ENCODE measurements around the gene TGFBI. TPM values are rescaled to one million over a fixed set of nuclear protein-coding genes. Genes with fewer than 3 reads are reported as not detected.

The TGFBI gene
- total RNA-seq, 2 donors from 2014 or later, result 17.9 to 41.7 TPM

DNA sequence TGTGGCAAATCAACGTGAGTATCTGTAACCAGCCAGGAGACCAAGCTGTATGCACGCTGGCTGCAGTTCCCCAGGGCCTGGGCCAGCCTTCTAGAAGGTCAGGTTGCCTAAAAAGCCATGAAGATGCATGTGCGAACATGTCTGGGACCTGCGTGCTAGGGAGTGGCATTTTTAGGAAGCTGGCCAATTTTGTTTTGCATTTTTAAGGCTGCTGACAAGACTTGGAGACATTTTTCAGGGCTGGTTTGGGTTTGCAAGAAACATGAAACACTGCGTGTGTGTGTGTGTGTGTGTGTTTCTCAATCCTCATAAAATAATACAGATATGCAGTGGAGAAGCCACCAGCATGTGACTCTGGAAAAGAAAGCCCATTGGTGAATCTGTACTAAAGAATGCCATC lies 5.1 kb downstream of the TGFBI start:
- Histone ChIP-seq H3K36me3 (no peaks in the 10 kb centered on the region), H3K27ac (no peak overlapping the region), H3K4me3 (no peak overlapping the region), H3K27me3 (replicated peaks; ENCODE audit: insufficient read depth) (no peaks in the 10 kb centered on the region), H3K4me1 (replicated peaks) (no peaks in the 10 kb centered on the region), H3K9me3 (no peaks in the 10 kb centered on the region)
- intact Hi-C loops (cut with DNase I), result no loop called here
- peak; percentile 27 for DNase-seq (ENCODE audit: low spot score)
- 52% methylated on average over 5 of the region's 5 CpGs for WGBS
- TF ChIP-seq POLR2AphosphoS5 (IDR thresholded peaks at IDR 0.05) (peak; percentile 5), POLR2A (IDR thresholded peaks at IDR 0.05) (no peak)

DNA sequence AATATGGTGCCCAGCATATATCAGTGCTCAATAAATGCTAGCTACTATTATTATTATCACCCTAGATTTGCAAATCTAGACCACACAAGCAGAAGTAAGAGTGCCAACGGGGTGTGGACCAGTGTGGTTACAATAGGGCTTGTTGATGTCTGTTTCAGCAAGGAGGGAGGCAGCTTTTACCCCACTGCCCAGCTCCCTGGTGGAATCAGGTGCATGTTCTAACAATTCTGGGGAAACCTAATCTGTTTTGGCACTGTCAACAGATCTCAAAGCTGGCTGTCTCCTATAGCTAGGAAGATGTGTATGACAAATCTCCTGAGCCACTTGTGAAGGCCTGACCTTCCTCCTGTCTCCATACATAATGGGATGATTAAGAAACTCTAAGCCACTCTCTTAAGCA lies 5.7 kb downstream of the TGFBI start:
- H3K4me1 ChIP-seq (replicated peaks), result no peaks in the 10 kb centered on the region

DNA sequence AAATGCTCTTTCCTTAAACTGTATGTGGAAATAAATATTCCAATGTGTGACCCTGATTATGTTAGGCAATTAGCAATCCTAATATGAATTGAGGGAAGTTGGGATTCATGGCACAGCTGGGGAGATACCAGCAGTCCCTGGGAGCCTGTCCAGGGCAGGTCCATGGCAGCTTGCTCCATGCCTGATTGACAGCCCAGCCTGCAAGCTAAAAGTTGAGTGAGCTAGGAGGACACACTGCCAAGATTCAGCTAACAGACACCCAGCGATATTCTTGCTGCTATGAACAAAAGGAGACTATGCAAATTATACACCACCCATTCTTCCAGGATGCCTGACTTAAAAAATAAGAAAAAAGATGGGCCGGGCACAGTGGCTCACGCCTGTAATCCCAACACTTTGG lies 6.2 kb downstream of the TGFBI start:
- no peaks in the 10 kb centered on the region for H3K36me3 ChIP-seq
- 71% methylated on average over 3 of the region's 3 CpGs for WGBS
- DNase-seq (ENCODE audit: low spot score), result no peak
- H3K4me3 ChIP-seq, result no peak overlapping the region
- H3K27me3 ChIP-seq (replicated peaks; ENCODE audit: insufficient read depth), result no peaks in the 10 kb centered on the region
- intact Hi-C loops (cut with DNase I), result no loop called here
- H3K27ac ChIP-seq, result no peak overlapping the region
- no peak for TF ChIP-seq POLR2A (IDR thresholded peaks at IDR 0.05)
- TF ChIP-seq, protein P1, sequence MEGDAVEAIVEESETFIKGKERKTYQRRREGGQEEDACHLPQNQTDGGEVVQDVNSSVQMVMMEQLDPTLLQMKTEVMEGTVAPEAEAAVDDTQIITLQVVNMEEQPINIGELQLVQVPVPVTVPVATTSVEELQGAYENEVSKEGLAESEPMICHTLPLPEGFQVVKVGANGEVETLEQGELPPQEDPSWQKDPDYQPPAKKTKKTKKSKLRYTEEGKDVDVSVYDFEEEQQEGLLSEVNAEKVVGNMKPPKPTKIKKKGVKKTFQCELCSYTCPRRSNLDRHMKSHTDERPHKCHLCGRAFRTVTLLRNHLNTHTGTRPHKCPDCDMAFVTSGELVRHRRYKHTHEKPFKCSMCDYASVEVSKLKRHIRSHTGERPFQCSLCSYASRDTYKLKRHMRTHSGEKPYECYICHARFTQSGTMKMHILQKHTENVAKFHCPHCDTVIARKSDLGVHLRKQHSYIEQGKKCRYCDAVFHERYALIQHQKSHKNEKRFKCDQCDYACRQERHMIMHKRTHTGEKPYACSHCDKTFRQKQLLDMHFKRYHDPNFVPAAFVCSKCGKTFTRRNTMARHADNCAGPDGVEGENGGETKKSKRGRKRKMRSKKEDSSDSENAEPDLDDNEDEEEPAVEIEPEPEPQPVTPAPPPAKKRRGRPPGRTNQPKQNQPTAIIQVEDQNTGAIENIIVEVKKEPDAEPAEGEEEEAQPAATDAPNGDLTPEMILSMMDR (IDR thresholded peaks at IDR 0.05), result no peak
- no peak for TF ChIP-seq POLR2AphosphoS5 (IDR thresholded peaks at IDR 0.05)
- no peaks in the 10 kb centered on the region for H3K9me3 ChIP-seq
- H3K4me1 ChIP-seq (replicated peaks), result no peaks in the 10 kb centered on the region

More for the DNA sequence above, 5.7 kb downstream of the TGFBI start:
- H3K27me3 ChIP-seq (replicated peaks; ENCODE audit: insufficient read depth), result no peaks in the 10 kb centered on the region
- intact Hi-C loops (cut with DNase I), result no loop called here
- no peak for DNase-seq (ENCODE audit: low spot score)
- 40% methylated on average over 1 of the region's 1 CpG for WGBS
- TF ChIP-seq, protein P1 (IDR thresholded peaks at IDR 0.05), result no peak
- TF ChIP-seq POLR2A (IDR thresholded peaks at IDR 0.05) (no peak), POLR2AphosphoS5 (IDR thresholded peaks at IDR 0.05) (no peak)
- H3K4me3 ChIP-seq, result no peak overlapping the region
- H3K9me3 ChIP-seq, result no peaks in the 10 kb centered on the region
- H3K36me3 ChIP-seq, result no peaks in the 10 kb centered on the region
- no peak overlapping the region for H3K27ac ChIP-seq

DNA sequence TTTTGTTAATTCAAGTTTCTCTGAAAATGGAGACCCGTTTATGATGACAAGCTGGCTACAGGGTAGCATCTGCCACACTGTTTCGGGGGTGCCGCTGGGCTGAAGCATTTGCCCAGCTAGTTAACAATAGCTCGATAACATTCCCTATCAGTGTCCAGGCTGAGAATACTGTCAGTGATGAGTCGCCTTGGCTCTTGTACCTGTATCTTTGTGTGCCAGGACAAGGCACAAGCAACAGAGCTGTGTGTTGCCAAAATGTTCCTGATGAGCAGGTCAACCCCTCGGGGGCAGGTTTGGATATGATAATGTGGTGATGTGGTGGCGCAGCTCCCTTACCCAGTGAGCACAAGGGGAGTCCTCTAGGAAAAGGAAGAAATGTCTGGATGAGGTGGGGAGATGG lies 7.0 kb downstream of the TGFBI start:
- no peak overlapping the region for H3K4me3 ChIP-seq
- intact Hi-C loops (cut with DNase I), result no loop called here
- no peaks in the 10 kb centered on the region for H3K9me3 ChIP-seq
- no peaks in the 10 kb centered on the region for H3K36me3 ChIP-seq
- H3K27me3 ChIP-seq (replicated peaks; ENCODE audit: insufficient read depth), result no peaks in the 10 kb centered on the region
- no peaks in the 10 kb centered on the region for H3K4me1 ChIP-seq (replicated peaks)
- WGBS, result 83% methylated on average over 7 of the region's 7 CpGs
- TF ChIP-seq POLR2A (IDR thresholded peaks at IDR 0.05), result no peak
- TF ChIP-seq POLR2AphosphoS5 (IDR thresholded peaks at IDR 0.05), result no peak
- TF ChIP-seq, protein P1 (IDR thresholded peaks at IDR 0.05), result no peak
- no peak overlapping the region for H3K27ac ChIP-seq
- no peak for DNase-seq (ENCODE audit: low spot score)

DNA sequence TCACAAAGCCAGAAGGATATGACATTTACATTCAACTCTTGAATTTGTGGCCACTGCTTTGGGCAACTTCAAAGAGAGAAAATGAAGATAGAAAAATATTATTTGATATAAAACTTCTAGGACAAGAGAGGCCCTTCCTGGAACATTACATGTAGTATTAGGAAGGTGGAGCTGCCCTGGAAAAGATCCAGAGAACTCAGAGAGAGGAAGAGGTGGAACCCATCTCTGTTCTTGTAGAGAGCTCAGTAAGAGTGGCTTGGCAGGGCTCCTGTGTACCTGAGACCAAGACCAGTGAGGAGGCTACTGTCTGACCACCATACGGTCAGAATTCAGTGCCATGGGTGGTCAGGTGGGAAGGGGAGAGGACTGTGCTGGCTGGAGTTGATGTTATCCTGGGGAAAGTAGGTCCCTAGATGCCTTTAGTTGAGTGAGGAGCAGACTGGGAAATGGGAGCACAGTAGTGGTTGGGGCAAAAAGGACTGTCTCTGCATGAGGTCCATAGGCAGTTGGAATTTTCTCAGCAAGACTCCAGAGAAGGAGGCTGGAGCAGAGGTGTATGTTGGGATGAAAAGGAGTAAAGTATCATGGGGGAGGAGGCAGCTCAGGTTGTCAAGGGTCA lies 7.6 kb downstream of the TGFBI start:
- no peaks in the 10 kb centered on the region for H3K4me1 ChIP-seq (replicated peaks)
- no peaks in the 10 kb centered on the region for H3K36me3 ChIP-seq
- intact Hi-C loops (cut with DNase I), result no loop called here
- H3K4me3 ChIP-seq, result no peak overlapping the region
- no peaks in the 10 kb centered on the region for H3K27me3 ChIP-seq (replicated peaks; ENCODE audit: insufficient read depth)
- no peak for DNase-seq (ENCODE audit: low spot score)
- no peaks in the 10 kb centered on the region for H3K9me3 ChIP-seq
- 87% methylated on average over 1 of the region's 1 CpG for WGBS
- TF ChIP-seq, protein P1 (IDR thresholded peaks at IDR 0.05), result no peak
- TF ChIP-seq POLR2AphosphoS5 (IDR thresholded peaks at IDR 0.05), result no peak
- no peak for TF ChIP-seq POLR2A (IDR thresholded peaks at IDR 0.05)
- no peak overlapping the region for H3K27ac ChIP-seq

Measured in prostate gland (tissue), 2 donors.